AG04449 (cell line): ENCODE measurements around the gene ESRP2.

ENCODE experiments used
- CTCF ChIA-PET: fragments of 350-600 bp; formaldehyde crosslinking; extraction: SDS; loops from one replicate; lab custom pipeline; 2021; ENCODE audit warnings: antibody characterized with exemption; lab: Yijun Ruan, JAX
- POLR2A ChIA-PET: fragments of 400-600, 350-600 bp; formaldehyde crosslinking; extraction: SDS; loops from one replicate; lab custom pipeline; 2020; ENCODE audit warnings: antibody characterized with exemption, inconsistent platforms; lab: Yijun Ruan, JAX
- DNase-seq: peaks from one replicate; pipeline ENCODE4 v3.0.0-alpha.2; 2010; ENCODE audit warnings: low read depth, low spot score
- H3K4me3 ChIP-seq: 2 replicates; pipeline ENCODE4 v1.5.1; 2011; ENCODE audit warnings: low read depth, mild to moderate bottlenecking, control low read depth, low read length
- TF ChIP-seq, protein P1 (sequence below): IDR thresholded peaks from one replicate; pipeline ENCODE4 v1.5.1; 2011; ENCODE audit warnings: mild to moderate bottlenecking, moderate library complexity, low read length, control low read depth, inconsistent platforms; ENCODE audit not compliant: insufficient read depth; ENCODE audit errors: missing control alignments

The ESRP2 gene

GRCh38 chr16:68214726-68215125 is 21.2 kb downstream of the ESRP2 start:
- DNase-seq, result no peak
- TF ChIP-seq, protein P1, sequence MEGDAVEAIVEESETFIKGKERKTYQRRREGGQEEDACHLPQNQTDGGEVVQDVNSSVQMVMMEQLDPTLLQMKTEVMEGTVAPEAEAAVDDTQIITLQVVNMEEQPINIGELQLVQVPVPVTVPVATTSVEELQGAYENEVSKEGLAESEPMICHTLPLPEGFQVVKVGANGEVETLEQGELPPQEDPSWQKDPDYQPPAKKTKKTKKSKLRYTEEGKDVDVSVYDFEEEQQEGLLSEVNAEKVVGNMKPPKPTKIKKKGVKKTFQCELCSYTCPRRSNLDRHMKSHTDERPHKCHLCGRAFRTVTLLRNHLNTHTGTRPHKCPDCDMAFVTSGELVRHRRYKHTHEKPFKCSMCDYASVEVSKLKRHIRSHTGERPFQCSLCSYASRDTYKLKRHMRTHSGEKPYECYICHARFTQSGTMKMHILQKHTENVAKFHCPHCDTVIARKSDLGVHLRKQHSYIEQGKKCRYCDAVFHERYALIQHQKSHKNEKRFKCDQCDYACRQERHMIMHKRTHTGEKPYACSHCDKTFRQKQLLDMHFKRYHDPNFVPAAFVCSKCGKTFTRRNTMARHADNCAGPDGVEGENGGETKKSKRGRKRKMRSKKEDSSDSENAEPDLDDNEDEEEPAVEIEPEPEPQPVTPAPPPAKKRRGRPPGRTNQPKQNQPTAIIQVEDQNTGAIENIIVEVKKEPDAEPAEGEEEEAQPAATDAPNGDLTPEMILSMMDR, result no peak
- CTCF ChIA-PET, result interaction anchor here (1.1 to 1.6 kb wide), 3 partner anchors 15 to 125 kb away, joined by 3 read pairs; no protein-coding TSS in a partner anchor
- no peak overlapping the region for H3K4me3 ChIP-seq
- POLR2A ChIA-PET, result no interaction called here

GRCh38 chr16:68206245-68206644 is 29.7 kb downstream of the ESRP2 start:
- no peak overlapping the region for H3K4me3 ChIP-seq
- TF ChIP-seq, protein P1, result no peak
- ChIA-PET POLR2A (no interaction called here), CTCF (interaction anchor here (1.3 kb wide), 1 partner anchor 123 kb away, joined by 3 read pairs; no protein-coding TSS in a partner anchor)
- no peak for DNase-seq

GRCh38 chr16:68202091-68202519 is 33.8 kb downstream of the ESRP2 start:
- TF ChIP-seq, protein P1, result no peak
- H3K4me3 ChIP-seq, result no peak overlapping the region
- CTCF ChIA-PET, result no interaction called here
- no peak for DNase-seq
- POLR2A ChIA-PET, result no interaction called here

DNA sequence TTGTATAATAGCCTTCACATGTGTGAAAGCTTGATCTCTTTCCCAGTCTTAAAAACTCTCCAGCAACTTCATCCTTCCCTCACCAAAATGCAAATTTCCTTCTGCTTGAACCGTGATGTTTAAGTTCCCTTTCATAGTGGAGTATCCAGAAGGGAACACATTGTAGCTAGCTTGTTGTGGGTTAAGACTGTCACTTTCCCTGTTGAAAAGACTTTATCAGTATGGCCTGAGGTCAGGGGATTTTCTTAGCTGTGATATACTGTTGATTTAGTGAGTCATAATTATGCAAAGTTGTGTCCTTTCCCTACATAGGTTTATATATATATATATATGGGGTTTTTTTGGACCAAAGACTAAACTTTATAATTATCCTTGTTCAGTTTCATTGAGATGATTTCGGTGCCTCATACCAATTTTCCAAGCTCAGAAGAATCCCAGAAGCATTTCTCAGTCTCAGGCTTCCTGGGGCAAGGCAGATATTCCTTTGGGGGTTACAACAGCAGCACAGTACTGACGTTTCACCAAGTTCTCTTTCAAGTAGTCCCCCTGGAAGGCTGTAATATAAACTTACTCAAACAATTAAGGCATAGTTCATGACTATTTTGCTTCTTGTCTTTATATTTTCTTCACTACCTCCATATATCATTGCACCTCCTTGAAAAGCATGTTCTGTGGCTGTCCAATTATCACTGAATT is 35.7 kb downstream of the ESRP2 start:
- TF ChIP-seq, protein P1, result no peak
- DNase-seq, result no peak
- ChIA-PET CTCF (interaction anchor here (1.3 kb wide), 1 partner anchor 30 kb away, joined by 4 read pairs; no protein-coding TSS in a partner anchor), POLR2A (no interaction called here)
- no peak overlapping the region for H3K4me3 ChIP-seq

- no peak for DNase-seq
- no peak overlapping the region for H3K4me3 ChIP-seq
- POLR2A ChIA-PET, result no interaction called here
- TF ChIP-seq, protein P1, result no peak
- CTCF ChIA-PET, result interaction anchor here (0.6 to 2.3 kb wide), 4 partner anchors 19 to 156 kb away, joined by 3 to 9 read pairs (median 4); no protein-coding TSS in a partner anchor
Observed at GRCh38 chr16:68197250-68197649, 38.7 kb downstream of the ESRP2 start.

DNA sequence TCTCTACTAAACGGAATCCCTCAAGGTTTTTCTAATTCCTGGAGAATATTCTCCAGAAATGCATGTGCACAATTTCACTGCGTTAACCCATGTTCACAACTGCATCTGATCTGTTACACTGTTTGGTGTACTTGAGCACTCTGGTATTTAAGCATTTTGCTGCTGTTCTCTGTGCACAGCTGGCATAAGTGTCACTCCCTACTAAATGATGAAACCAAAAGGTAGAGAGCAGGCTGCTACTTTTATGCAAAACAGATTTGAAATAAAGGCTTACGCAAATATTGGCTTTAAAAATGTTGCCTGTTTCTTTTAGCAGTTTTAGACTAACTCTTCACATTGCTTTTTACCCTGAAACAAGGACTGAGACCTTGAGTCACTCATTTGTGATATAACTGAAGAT is 41.7 kb downstream of the ESRP2 start:
- DNase-seq, result no peak
- ChIA-PET CTCF (no interaction called here), POLR2A (no interaction called here)
- TF ChIP-seq, protein P1, result no peak
- H3K4me3 ChIP-seq, result no peak overlapping the region
